ENCODE data around the gene MSI2.

- TF ChIP-seq POLR2A (IDR thresholded peaks at IDR 0.05; ENCODE audit: low read depth, low read length), result no peak
- no peak for TF ChIP-seq MYC (IDR thresholded peaks at IDR 0.05; ENCODE audit: low read depth, low read length)
- no peak for TF ChIP-seq CTCF (IDR thresholded peaks at IDR 0.05; ENCODE audit: extremely low read depth in 1 of 2, insufficient read depth in 1 of 2, low read depth in 1 of 2, low read length in 2 of 2)
- TF ChIP-seq EZH2 (IDR thresholded peaks at IDR 0.05; ENCODE audit: borderline replicate concordance, low read depth, low read length, severe bottlenecking), result no peak
Measured at GRCh38 chr17:57559634-57560318, 303.5 kb downstream of the MSI2 start.

Data from endothelial cell of umbilical vein (primary cell).